Erythroblast (primary cell): Measurements from ENCODE around the gene SSNA1.

Experiments used
- GATA1 ChIP-seq: IDR thresholded peaks from 2 replicates; pipeline ENCODE4 v1.6.1; 2011; ENCODE audit warnings: low read depth, mild to moderate bottlenecking, control low read depth, low read length, moderate library complexity
- POLR2A ChIP-seq: IDR thresholded peaks from 2 replicates; pipeline ENCODE4 v1.6.1; 2011; ENCODE audit warnings: mild to moderate bottlenecking, low read length

DNA sequence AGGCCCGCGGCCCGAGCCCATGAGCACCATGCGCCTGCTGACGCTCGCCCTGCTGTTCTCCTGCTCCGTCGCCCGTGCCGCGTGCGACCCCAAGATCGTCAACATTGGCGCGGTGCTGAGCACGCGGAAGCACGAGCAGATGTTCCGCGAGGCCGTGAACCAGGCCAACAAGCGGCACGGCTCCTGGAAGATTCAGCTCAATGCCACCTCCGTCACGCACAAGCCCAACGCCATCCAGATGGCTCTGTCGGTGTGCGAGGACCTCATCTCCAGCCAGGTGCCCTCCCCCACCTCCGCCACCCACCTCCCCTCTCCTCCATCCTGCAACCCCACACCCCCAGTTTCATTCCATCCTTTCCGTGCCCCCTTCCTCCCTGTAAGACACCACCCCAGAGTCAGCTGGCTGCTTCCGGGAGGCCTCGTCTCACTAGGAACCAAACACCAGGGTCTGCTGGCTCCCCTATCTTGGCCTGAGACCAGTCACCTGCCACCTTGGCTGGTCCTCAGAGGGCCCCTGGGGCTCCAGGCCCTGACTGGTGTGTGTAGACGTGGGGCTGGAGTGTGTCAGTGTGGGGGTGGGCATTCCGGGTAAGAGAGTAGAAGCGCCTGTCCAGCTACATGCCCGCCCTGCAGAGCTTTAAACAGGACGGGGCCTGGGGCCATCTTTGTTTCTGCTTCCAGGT lies 48.9 kb upstream of the SSNA1 start:
- TF ChIP-seq POLR2A = no peak
- TF ChIP-seq GATA1 = no peak
